ENCODE data around the gene CDC14A.

Gene CDC14A

GRCh38 chr1:100340494-100340893, 11.8 kb upstream of the CDC14A start:
- intact Hi-C loops (cut with DNase I; ENCODE audit: low total_unique reads), result no loop called here
- peaks cover 0 to 8% of the 10 kb centered on the region in 2 donors for H3K27me3 ChIP-seq
- no peaks in the 10 kb centered on the region for H3K9me3 ChIP-seq
- no peaks in the 10 kb centered on the region for H3K36me3 ChIP-seq
- no peak for TF ChIP-seq CTCF (IDR thresholded peaks at IDR 0.05)
- no peaks in the 10 kb centered on the region for H3K4me1 ChIP-seq
- no peak overlapping the region for H3K27ac ChIP-seq
- H3K4me3 ChIP-seq, result no peak overlapping the region
- DNase-seq, result no peak

- intact Hi-C loops (cut with DNase I; ENCODE audit: low total_unique reads), result no loop called here
These were observed 10.0 kb upstream of the CDC14A start for GRCh38 chr1:100342348-100342747.

GRCh38 chr1:100343897-100344296, 8.4 kb upstream of the CDC14A start:
- intact Hi-C loops (cut with DNase I; ENCODE audit: low total_unique reads), result no loop called here

More at GRCh38 chr1:100342348-100342747, 10.0 kb upstream of the CDC14A start:
- no peaks in the 10 kb centered on the region for H3K9me3 ChIP-seq
- TF ChIP-seq CTCF (IDR thresholded peaks at IDR 0.05), result no peak
- no peak overlapping the region for H3K4me3 ChIP-seq
- no peak for DNase-seq
- peaks cover 0 to 3% of the 10 kb centered on the region in 2 donors for H3K27me3 ChIP-seq
- no peaks in the 10 kb centered on the region for H3K36me3 ChIP-seq
- H3K4me1 ChIP-seq, result no peaks in the 10 kb centered on the region
- H3K27ac ChIP-seq, result no peak overlapping the region

GRCh38 chr1:100344774-100345173, 7.5 kb upstream of the CDC14A start:
- DNase-seq, result no peak
- TF ChIP-seq CTCF (IDR thresholded peaks at IDR 0.05), result no peak
- H3K9me3 ChIP-seq, result no peaks in the 10 kb centered on the region
- intact Hi-C loops (cut with DNase I; ENCODE audit: low total_unique reads), result no loop called here
- H3K36me3 ChIP-seq, result no peaks in the 10 kb centered on the region
- H3K27me3 ChIP-seq, result no peaks in the 10 kb centered on the region
- no peak overlapping the region for H3K4me3 ChIP-seq
- H3K27ac ChIP-seq, result no peak overlapping the region
- H3K4me1 ChIP-seq, result no peaks in the 10 kb centered on the region

More at GRCh38 chr1:100343897-100344296, 8.4 kb upstream of the CDC14A start:
- Histone ChIP-seq H3K9me3 (no peaks in the 10 kb centered on the region), H3K4me3 (no peak overlapping the region), H3K27ac (no peak overlapping the region), H3K27me3 (no peaks in the 10 kb centered on the region), H3K4me1 (no peaks in the 10 kb centered on the region), H3K36me3 (no peaks in the 10 kb centered on the region)
- DNase-seq, result no peak
- no peak for TF ChIP-seq CTCF (IDR thresholded peaks at IDR 0.05)

GRCh38 chr1:100346387-100346786, 5.9 kb upstream of the CDC14A start:
- H3K36me3 ChIP-seq, result no peaks in the 10 kb centered on the region
- DNase-seq, result no peak
- no peak for TF ChIP-seq CTCF (IDR thresholded peaks at IDR 0.05)
- no peak overlapping the region for H3K27ac ChIP-seq
- no peak overlapping the region for H3K4me3 ChIP-seq
- H3K27me3 ChIP-seq, result no peaks in the 10 kb centered on the region
- intact Hi-C loops (cut with DNase I; ENCODE audit: low total_unique reads), result no loop called here
- H3K4me1 ChIP-seq, result no peaks in the 10 kb centered on the region
- H3K9me3 ChIP-seq, result no peaks in the 10 kb centered on the region

All from tibial artery (tissue), 4 donors.